ENCODE results near the gene KCNH3. TPM values are rescaled to one million over a fixed set of nuclear protein-coding genes. Genes with fewer than 3 reads are reported as not detected.

KCNH3 gene
- polyA plus RNA-seq, 1 donor from 2014 or later = 0.63 TPM

- H3K4me2 ChIP-seq (ENCODE audit: low read length) = no peak overlapping the region
- TF ChIP-seq TAF1 (IDR thresholded peaks at IDR 0.05; ENCODE audit: low read depth) = no peak
- no peak for TF ChIP-seq SMC3 (conservative IDR thresholded peaks at IDR 0.05; ENCODE audit: poor library complexity)
- TF ChIP-seq CTCF (IDR thresholded peaks at IDR 0.05; ENCODE audit: poor library complexity, severe bottlenecking) = no peak
- no peak for TF ChIP-seq EP300 (conservative IDR thresholded peaks at IDR 0.05; ENCODE audit: poor library complexity, severe bottlenecking)
- TF ChIP-seq MXI1 (conservative IDR thresholded peaks at IDR 0.05; ENCODE audit: poor library complexity, severe bottlenecking) = no peak
- TF ChIP-seq POLR2AphosphoS5 (IDR thresholded peaks at IDR 0.05) = no peak
- no peak for TF ChIP-seq REST (IDR thresholded peaks at IDR 0.05; ENCODE audit: borderline replicate concordance)
- no peak for TF ChIP-seq RAD21 (conservative IDR thresholded peaks at IDR 0.05)
- no peak for TF ChIP-seq EZH2 (IDR thresholded peaks at IDR 0.05; ENCODE audit: borderline replicate concordance, insufficient read depth, low read length, poor library complexity, severe bottlenecking)
These were observed 39.8 kb downstream of the KCNH3 start for GRCh38 chr12:49578471-49579112.

DNA sequence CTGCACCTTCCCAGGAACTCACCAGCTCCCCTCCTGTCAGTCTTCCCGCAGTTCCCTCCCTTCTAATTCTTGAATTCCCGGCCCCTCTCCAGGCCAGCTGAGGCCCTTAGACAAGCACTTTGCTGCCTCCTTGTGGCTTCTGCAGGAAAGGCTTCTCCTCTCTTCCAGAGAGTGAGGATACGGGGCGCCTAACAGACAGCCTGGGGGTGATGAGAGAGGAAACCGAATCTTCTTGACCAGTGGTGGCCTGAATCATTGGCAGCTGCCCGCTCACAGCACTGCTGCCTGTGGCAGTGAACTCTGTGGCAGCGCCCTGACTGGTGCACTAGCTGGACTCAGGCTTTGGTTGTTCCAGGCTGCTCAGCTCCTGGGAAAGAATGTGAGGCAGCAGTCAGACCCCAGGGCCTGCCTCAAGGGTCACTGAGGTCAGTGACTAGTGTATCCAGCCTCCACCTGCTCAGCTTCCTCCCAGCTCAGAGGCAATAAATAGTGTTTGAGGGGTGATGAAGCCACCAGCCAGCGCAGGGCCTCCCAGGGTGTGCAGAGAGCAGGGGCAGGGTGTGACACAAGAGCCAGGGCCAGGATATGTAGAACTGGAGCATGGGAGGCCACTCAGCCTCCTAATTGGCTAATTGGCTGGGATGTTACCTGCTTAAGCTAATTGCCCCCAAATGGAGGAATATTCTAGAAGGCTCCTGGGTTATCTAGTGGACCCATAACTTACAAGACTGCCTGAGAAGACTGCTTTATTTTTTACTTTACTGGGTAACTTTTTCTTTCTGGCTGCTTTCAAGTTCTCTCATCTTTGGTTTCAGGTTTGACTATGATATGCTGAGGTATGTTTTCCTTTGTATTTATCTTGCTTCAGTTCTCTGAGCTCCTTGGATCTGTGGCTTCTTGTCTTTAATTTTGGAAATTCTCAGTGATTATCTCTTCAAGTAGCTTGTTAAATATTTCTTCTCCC is 42.0 kb downstream of the KCNH3 start:
- Histone ChIP-seq H3F3A (ENCODE audit: insufficient read depth, low read length, poor library complexity, severe bottlenecking) (no peaks in the 10 kb centered on the region), H2AFZ (ENCODE audit: low read depth, low read length) (no peak overlapping the region), H3K9me3 (ENCODE audit: low read length) (no peaks in the 10 kb centered on the region), H4K20me1 (ENCODE audit: insufficient read depth) (no peaks in the 10 kb centered on the region), H3K27ac (ENCODE audit: low read length) (no peak overlapping the region), H3K4me2 (ENCODE audit: low read length) (no peak overlapping the region), H3K9ac (ENCODE audit: low read length) (no peak overlapping the region), H3K79me2 (replicated peaks; ENCODE audit: insufficient read depth, low read length) (no peaks in the 10 kb centered on the region), H3K27me3 (ENCODE audit: insufficient read depth, low read depth, low read length) (no peaks in the 10 kb centered on the region), H3K36me3 (ENCODE audit: insufficient read depth, low read length) (no peaks in the 10 kb centered on the region), H3K9me2 (ENCODE audit: insufficient read depth, low read length) (no peaks in the 10 kb centered on the region), H3K4me3 (ENCODE audit: low read length) (no peak overlapping the region)
- TF ChIP-seq EP300 (conservative IDR thresholded peaks at IDR 0.05; ENCODE audit: poor library complexity, severe bottlenecking) = no peak
- TF ChIP-seq EZH2 (IDR thresholded peaks at IDR 0.05; ENCODE audit: borderline replicate concordance, insufficient read depth, low read length, poor library complexity, severe bottlenecking) = no peak
- TF ChIP-seq MXI1 (conservative IDR thresholded peaks at IDR 0.05; ENCODE audit: poor library complexity, severe bottlenecking) = no peak
- TF ChIP-seq POLR2AphosphoS5 (IDR thresholded peaks at IDR 0.05) = no peak
- peak; percentile 84 for TF ChIP-seq SMC3 (conservative IDR thresholded peaks at IDR 0.05; ENCODE audit: poor library complexity)
- peak; percentile 82 for TF ChIP-seq RAD21 (conservative IDR thresholded peaks at IDR 0.05)
- peak; percentile 89 for TF ChIP-seq CTCF (IDR thresholded peaks at IDR 0.05; ENCODE audit: poor library complexity, severe bottlenecking)

More at GRCh38 chr12:49578471-49579112, 39.8 kb downstream of the KCNH3 start:
- no peaks in the 10 kb centered on the region for H3F3A ChIP-seq (ENCODE audit: insufficient read depth, low read length, poor library complexity, severe bottlenecking)
- H3K79me2 ChIP-seq (replicated peaks; ENCODE audit: insufficient read depth, low read length) = no peaks in the 10 kb centered on the region
- no peak overlapping the region for H2AFZ ChIP-seq (ENCODE audit: low read depth, low read length)
- H3K36me3 ChIP-seq (ENCODE audit: insufficient read depth, low read length) = no peaks in the 10 kb centered on the region
- H3K27me3 ChIP-seq (ENCODE audit: insufficient read depth, low read depth, low read length) = no peaks in the 10 kb centered on the region
- H4K20me1 ChIP-seq (ENCODE audit: insufficient read depth) = no peaks in the 10 kb centered on the region
- H3K9me3 ChIP-seq (ENCODE audit: low read length) = no peaks in the 10 kb centered on the region
- no peaks in the 10 kb centered on the region for H3K9me2 ChIP-seq (ENCODE audit: insufficient read depth, low read length)
- H3K4me3 ChIP-seq (ENCODE audit: low read length) = no peak overlapping the region
- no peak overlapping the region for H3K9ac ChIP-seq (ENCODE audit: low read length)
- H3K27ac ChIP-seq (ENCODE audit: low read length) = no peak overlapping the region
